ENCODE data around the gene PAPSS2.

PAPSS2 gene

GRCh38 chr10:87671139-87671815 lies 11.6 kb downstream of the PAPSS2 start:
- no peak for DNase-seq (ENCODE audit: low read depth)

- no peak for DNase-seq (ENCODE audit: low read depth)
Observed at GRCh38 chr10:87672551-87672950, 12.9 kb downstream of the PAPSS2 start.

- no peak for DNase-seq (ENCODE audit: low read depth)
Observed at GRCh38 chr10:87674943-87675342, 15.3 kb downstream of the PAPSS2 start.

DNA sequence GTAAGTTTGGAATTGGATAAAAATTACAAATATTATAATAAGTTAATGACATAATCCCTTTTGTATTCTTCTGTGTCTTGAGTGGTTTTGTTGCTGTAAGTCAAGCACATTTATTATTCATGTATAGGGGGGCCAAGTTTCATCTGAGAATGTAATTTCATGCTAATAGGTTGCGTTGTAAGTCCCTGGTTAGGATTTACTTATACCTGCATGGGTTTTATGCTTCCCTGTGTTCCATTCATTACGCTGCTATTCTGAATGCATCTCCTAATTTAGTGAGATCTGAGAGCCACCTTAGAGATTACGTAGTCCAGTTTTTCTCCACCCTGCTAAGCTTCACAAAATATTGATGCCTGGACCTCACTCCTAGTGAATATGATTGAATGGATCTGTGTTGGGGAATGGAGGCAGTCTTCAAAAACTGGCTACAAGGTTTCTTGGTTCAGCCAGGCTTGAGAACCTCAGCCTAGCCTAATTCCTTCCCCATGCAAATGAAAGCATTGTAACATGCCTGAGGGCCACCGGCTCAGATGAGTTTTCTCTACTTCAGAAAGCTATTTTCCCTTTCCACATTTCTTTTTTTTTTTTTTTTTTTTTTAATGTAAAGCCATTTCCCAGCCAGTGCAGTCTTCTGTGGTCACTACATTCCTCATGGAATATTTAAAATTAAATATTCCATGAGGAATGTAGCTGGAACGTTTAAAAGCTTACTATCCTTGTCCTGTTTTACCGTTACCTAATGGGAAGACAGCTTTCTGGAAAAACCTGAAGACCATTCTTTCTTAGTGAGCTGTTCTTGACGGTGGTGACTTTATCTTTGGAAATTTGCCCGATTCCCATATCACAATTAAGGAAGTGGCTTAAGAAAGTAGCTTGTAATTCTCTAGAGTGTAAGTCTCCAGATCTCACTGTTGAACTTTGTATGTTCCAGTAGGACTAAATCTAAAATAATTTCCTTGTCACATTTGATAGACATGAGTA lies 16.0 kb downstream of the PAPSS2 start:
- no peak for DNase-seq (ENCODE audit: low read depth)

GRCh38 chr10:87677595-87677994 lies 17.9 kb downstream of the PAPSS2 start:
- no peak for DNase-seq (ENCODE audit: low read depth)

DNA sequence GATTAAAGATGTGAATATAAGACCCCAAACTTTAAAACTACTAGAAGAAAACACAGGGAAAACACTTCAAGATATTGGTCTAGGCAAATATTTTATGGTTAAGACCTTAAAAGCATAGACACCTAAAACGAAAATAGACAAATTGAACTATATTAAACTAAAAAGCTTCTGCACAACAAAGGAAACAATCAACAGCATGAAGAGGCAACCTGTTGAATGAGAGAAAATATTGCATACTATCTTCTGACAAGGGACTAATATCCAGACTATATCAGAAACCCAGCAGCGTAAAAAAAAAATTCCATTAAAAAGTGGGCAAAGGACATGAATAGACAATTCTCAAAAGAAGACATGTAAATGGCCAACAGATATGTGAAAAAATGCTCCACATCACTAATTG lies 18.6 kb downstream of the PAPSS2 start:
- no peak for DNase-seq (ENCODE audit: low read depth)

GRCh38 chr10:87683356-87683755 lies 23.7 kb downstream of the PAPSS2 start:
- no peak for DNase-seq (ENCODE audit: low read depth)

GRCh38 chr10:87684001-87684638 lies 24.4 kb downstream of the PAPSS2 start:
- no peak for DNase-seq (ENCODE audit: low read depth)

GRCh38 chr10:87685832-87686574 lies 26.3 kb downstream of the PAPSS2 start:
- DNase-seq (ENCODE audit: low read depth): no peak

- DNase-seq (ENCODE audit: low read depth): no peak
Observed at GRCh38 chr10:87691506-87692070, 31.9 kb downstream of the PAPSS2 start.

DNA sequence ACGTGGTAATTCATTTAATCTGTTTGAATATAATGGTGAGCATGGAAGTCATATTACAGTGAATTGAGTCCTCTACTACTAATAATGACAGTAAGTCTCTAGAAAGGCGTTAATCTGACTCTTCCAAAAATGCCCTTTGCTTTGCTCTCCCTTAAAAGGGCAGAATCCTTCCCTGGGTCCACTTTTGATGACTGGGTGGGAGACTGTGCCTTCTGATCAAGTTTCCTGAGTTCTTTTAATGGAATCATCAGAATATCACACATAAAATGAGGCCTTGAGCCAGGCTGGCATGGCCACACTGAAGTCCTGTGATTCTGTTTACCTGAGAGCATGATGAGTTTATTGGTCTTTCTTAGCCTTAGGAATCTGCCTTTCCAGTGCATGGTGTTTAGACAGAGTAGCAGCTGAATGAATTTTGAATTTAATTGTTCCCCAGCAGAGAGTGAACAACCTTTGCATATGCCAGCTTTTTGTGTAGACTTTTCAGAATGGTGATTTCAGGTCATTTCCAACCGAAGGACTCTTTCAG lies 33.3 kb downstream of the PAPSS2 start:
- DNase-seq (ENCODE audit: low read depth): no peak

- no peak for DNase-seq (ENCODE audit: low read depth)
Observed at GRCh38 chr10:87694011-87694794, 34.5 kb downstream of the PAPSS2 start.

DNA sequence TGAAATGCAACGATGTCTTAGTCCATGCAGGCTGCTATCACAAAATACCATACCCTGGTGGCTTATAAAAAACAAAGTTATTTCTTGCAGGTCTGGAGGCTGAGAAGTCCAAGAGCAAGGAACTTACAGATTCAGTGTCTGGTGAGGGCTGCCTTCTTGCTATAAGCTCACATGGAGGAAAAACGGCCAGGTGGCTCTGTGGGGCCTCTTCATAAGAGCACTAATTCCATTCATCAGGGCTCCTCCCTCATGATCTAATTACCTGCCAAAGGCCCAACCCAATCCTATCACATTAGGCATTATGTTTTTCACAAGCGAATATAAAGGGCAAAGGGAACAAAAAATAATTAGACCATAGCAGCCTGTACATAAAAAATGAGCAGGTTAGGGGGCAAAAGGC lies 35.4 kb downstream of the PAPSS2 start:
- DNase-seq (ENCODE audit: low read depth): no peak

GRCh38 chr10:87696922-87697745 lies 37.5 kb downstream of the PAPSS2 start:
- DNase-seq (ENCODE audit: low read depth): no peak

DNA sequence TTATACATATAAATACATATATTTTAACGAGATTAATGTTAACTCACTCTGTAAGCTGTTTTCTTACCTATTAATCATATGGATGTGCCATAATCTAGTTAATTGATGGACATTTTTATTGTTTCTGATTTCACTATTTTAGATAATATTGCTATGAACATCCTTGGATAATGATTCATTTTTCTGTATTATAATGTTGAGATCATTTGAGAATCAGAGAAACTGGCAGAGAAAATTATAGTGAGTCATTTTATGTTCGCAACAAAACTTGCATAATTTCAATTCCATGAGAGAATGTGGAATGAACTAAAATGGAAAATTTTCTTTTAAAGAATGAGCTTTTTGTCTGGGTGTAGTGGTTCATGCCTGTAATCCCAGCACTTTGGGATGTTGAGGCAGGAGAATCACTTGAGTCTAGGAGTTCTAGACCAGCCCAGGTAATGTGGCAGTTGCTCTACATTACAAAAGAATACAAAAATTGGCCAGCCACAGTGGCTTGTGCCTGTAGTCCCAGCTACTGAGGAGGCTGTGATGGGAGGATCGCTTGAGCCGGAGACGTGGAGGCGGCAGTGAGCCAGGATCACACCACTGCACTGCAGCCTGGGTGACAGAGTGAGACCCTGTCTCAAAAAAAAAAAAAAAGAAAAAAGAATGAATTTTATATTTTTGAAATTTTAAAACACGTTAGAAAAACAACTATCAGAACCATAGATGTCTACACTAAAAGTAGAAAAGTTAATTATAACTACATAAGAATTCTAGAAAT lies 40.5 kb downstream of the PAPSS2 start:
- no peak for DNase-seq (ENCODE audit: low read depth)

GRCh38 chr10:87702260-87702972 lies 42.7 kb downstream of the PAPSS2 start:
- DNase-seq (ENCODE audit: low read depth): no peak

DNA sequence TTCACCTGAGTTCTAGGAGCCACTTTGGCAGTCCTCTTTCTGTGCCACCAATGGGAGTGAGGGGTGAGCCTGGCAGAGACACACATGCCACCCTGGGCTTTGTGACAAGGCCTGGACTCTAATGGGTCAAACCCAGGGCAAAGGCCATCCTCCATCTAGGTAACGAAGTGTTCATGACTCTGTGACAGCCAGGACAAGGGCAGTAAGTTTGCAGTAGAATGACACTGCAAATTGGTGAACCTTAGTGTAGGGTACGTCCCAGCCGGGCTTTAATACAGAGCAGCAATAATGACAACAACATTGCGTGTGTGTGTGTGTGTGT lies 43.3 kb downstream of the PAPSS2 start:
- no peak for DNase-seq (ENCODE audit: low read depth)

- DNase-seq (ENCODE audit: low read depth): no peak
Observed at GRCh38 chr10:87703771-87704170, 44.1 kb downstream of the PAPSS2 start.
